BLaER1 (cell line): ENCODE measurements around the gene UTP11.
"Not testable (repeated sequence)": the region's sequence is repeated elsewhere in the genome, so short reads cannot be mapped to it uniquely, and the experiment has no call there.

ENCODE experiments used
- H3K27ac ChIP-seq: shearing (Covaris generic); formaldehyde crosslinking; 2 replicates; pipeline ENCODE4 v1.8.1; 2022
- H3K27me3 ChIP-seq: shearing (Covaris generic); formaldehyde crosslinking; 2 replicates; pipeline ENCODE4 v1.8.1; 2022
- H3K36me3 ChIP-seq: shearing (Covaris generic); formaldehyde crosslinking; 2 replicates; pipeline ENCODE4 v1.8.1; 2022
- H3K4me1 ChIP-seq: shearing (Covaris generic); formaldehyde crosslinking; 2 replicates; pipeline ENCODE4 v1.8.1; 2022
- H3K4me2 ChIP-seq: shearing (Covaris generic); formaldehyde crosslinking; 2 replicates; pipeline ENCODE4 v1.8.1; 2022
- H3K4me3 ChIP-seq: shearing (Covaris generic); formaldehyde crosslinking; 2 replicates; pipeline ENCODE4 v1.8.1; 2022
- H3K9ac ChIP-seq: shearing (Covaris generic); formaldehyde crosslinking; 2 replicates; pipeline ENCODE4 v1.8.1; 2022
- H3K9me3 ChIP-seq: shearing (Covaris generic); formaldehyde crosslinking; 2 replicates; pipeline ENCODE4 v1.8.1; 2022
- H4K20me1 ChIP-seq: shearing (Covaris generic); formaldehyde crosslinking; 2 replicates; pipeline ENCODE4 v1.8.1; 2022
- Cebpa-rat ChIP-seq: shearing (Covaris generic); IDR thresholded peaks from 2 replicates; pipeline ENCODE4 v1.8.1; 2022

The UTP11 gene

DNA sequence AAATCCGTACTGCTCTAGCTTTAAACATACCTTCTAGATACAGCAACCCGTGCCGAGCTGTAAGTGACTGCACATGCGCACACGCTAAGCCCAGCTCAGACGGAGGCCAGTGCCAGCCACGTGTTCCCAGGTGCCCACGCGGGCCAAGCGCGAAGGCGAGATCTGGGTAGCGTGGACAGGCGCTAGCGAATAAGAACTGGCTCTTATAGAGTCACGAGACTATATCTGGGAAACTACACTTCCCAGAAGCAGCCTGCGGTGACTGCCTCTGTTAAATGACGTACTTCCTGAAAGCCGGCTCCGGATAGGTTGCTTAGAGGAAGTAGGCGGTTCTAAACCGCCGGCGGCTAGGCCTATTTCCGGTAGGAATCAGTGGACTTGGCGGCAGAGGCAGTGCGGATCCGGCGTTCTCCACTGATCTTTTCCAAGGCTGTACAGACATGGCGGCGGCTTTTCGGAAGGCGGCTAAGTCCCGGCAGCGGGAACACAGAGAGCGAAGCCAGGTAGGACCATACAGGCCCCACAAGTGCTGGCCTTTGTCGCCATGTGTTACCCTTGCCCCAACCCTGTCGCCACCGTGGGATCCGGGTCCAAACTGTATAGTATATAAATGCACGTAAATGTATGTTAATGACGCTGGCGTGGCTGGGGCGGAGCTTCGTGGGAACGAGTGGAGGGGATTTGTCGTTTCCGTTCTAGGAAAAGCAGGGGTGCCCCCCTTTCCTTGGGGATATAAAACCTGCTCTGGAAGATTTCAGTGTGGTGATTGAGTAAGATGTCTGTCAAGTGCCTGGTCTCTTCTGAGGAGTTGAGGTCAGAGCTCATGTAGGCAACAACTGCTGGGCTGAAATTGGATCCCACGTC is at the start of gene UTP11:
TSS of gene UTP11 (plus strand) at position 372 of the 864 bp plus-strand sequence. CDS start at position 441, 69 bp downstream.
- Histone ChIP-seq H3K36me3 (peaks cover 37% of the 10 kb centered on the region), H3K4me1 (peaks cover 38% of the 10 kb centered on the region), H3K4me2 (peak within 1 kb of the TSS; percentile 89), H3K27me3 (no peaks in the 10 kb centered on the region), H3K27ac (peak within 1 kb of the TSS; percentile 94), H4K20me1 (peaks cover 41% of the 10 kb centered on the region), H3K4me3 (peak within 1 kb of the TSS; percentile 94), H3K9me3 (no peaks in the 10 kb centered on the region), H3K9ac (peak within 1 kb of the TSS; percentile 97)
- no peak for TF ChIP-seq Cebpa-rat

GRCh38 chr1:37964106-37964505 is 48.4 kb upstream of the UTP11 start:
- not testable (repeated sequence) for H3K4me2 ChIP-seq, H3K9ac ChIP-seq, H3K4me1 ChIP-seq, H3K4me3 ChIP-seq, H3K9me3 ChIP-seq, H3K27ac ChIP-seq, H3K27me3 ChIP-seq
- Histone ChIP-seq H4K20me1 (peaks cover 13% of the 10 kb centered on the region; the same call in 1 of the 2 replicates), H3K36me3 (peaks cover 100% of the 10 kb centered on the region)

GRCh38 chr1:37965301-37965700 is 47.2 kb upstream of the UTP11 start:
- no peak for TF ChIP-seq Cebpa-rat
- H3K27ac ChIP-seq: no peak overlapping the region
- H3K4me3 ChIP-seq: no peak overlapping the region
- H3K9ac ChIP-seq: no peak overlapping the region
- H3K27me3 ChIP-seq: no peaks in the 10 kb centered on the region
- H3K4me1 ChIP-seq: no peaks in the 10 kb centered on the region
- no peaks in the 10 kb centered on the region for H3K9me3 ChIP-seq
- no peak overlapping the region for H3K4me2 ChIP-seq
- H4K20me1 ChIP-seq: peaks cover 24% of the 10 kb centered on the region
- H3K36me3 ChIP-seq: peaks cover 99% of the 10 kb centered on the region

- H3K4me3 ChIP-seq, H3K9ac ChIP-seq, H3K4me2 ChIP-seq, H3K9me3 ChIP-seq, H3K27ac ChIP-seq, H3K27me3 ChIP-seq, H3K4me1 ChIP-seq: not testable (repeated sequence)
- Histone ChIP-seq H3K36me3 (peaks cover 81% of the 10 kb centered on the region), H4K20me1 (peaks cover 51% of the 10 kb centered on the region)
Observed at GRCh38 chr1:37973684-37974083, 38.9 kb upstream of the UTP11 start.

DNA sequence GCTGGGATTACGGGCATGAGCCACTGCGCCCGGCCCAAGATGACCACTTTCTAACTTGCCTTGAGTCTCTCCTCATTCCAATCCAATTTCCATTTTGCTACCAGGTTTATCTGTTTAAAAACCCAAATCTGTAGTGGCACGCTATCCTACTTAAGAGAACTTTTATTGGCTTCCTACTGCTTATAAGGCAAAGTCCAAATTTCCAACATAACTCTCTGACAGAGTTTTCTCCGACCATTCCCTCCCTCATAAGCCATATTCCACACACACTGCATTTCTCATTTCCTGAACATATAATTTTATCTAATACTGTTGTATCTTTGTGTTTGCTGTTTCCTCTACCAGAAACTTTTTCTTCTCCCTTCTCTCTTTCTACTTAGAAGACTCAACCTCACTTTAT is 38.0 kb upstream of the UTP11 start:
- Histone ChIP-seq H3K36me3 (peaks cover 81% of the 10 kb centered on the region), H3K27ac (no peak overlapping the region), H3K4me1 (peaks cover 13% of the 10 kb centered on the region; the same call in 1 of the 2 replicates), H3K9me3 (peaks cover 4% of the 10 kb centered on the region), H3K27me3 (no peaks in the 10 kb centered on the region), H3K4me3 (no peak overlapping the region), H3K4me2 (no peak overlapping the region), H4K20me1 (peaks cover 49% of the 10 kb centered on the region), H3K9ac (no peak overlapping the region)
- no peak for TF ChIP-seq Cebpa-rat

- H3K9me3 ChIP-seq, H3K4me2 ChIP-seq, H3K27ac ChIP-seq, H3K9ac ChIP-seq, H3K4me3 ChIP-seq, H3K27me3 ChIP-seq: not testable (repeated sequence)
- Histone ChIP-seq H3K36me3 (peaks cover 81% of the 10 kb centered on the region), H4K20me1 (peaks cover 44% of the 10 kb centered on the region), H3K4me1 (peaks cover 13% of the 10 kb centered on the region; the same call in 1 of the 2 replicates)
Observed at GRCh38 chr1:37975083-37975482, 37.5 kb upstream of the UTP11 start.

DNA sequence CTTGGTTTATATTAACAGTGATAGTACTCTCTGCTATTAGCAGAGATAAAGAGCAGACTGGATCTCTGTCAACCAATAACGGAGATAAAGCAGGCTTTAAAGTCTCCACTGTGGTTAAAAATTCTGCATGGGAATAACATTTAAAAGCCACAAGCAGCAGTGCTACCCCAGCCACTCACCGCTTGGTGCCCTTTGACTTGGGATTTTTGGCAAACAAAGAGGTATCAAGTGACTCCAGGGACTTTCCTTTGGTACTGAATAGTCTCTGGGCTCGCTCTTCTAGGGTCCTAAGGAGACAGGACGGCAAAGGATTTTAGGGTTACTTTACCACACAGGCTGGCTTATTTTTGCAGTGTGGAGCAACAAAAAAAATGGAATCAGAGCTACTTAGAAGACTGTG is 34.0 kb upstream of the UTP11 start:
- Histone ChIP-seq H3K36me3 (peaks cover 100% of the 10 kb centered on the region), H3K27me3 (no peaks in the 10 kb centered on the region), H3K27ac (no peak overlapping the region), H3K9ac (no peak overlapping the region), H3K4me2 (peak overlapping the region; percentile 17; the same call in 1 of the 2 replicates), H3K4me1 (peaks cover 13% of the 10 kb centered on the region; the same call in 1 of the 2 replicates), H3K9me3 (no peaks in the 10 kb centered on the region), H3K4me3 (no peak overlapping the region), H4K20me1 (peaks cover 27% of the 10 kb centered on the region)
- TF ChIP-seq Cebpa-rat: no peak

GRCh38 chr1:37983546-37983945 is 29.0 kb upstream of the UTP11 start:
- Histone ChIP-seq H3K27me3 (no peaks in the 10 kb centered on the region), H3K4me1 (peaks cover 15% of the 10 kb centered on the region), H3K27ac (no peak overlapping the region), H4K20me1 (peaks cover 17% of the 10 kb centered on the region; the same call in 1 of the 2 replicates), H3K36me3 (peaks cover 95% of the 10 kb centered on the region), H3K4me2 (no peak overlapping the region), H3K9me3 (no peaks in the 10 kb centered on the region), H3K9ac (no peak overlapping the region), H3K4me3 (no peak overlapping the region)
- TF ChIP-seq Cebpa-rat: no peak

DNA sequence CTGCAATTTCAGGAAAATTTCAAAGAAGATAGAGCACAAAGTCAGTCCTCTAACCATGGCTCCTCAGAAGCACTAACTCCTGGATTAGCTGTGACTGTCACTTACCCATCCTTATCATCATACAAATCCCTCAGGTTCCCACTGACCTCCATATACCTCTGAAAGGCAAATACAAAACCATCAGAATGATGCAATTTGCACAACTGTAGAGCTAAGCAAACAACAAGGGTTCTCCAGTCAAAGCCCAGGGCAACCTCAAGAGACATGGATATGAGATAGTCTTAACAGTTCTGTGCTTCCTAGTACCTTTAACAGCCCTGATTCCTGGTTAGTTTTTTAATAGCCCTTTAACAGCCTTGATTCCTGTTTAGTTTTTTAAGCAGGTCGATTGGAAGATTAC is 24.9 kb upstream of the UTP11 start:
- peaks cover 54% of the 10 kb centered on the region for H3K36me3 ChIP-seq
- peaks cover 20% of the 10 kb centered on the region; the same call in 1 of the 2 replicates for H4K20me1 ChIP-seq
- no peaks in the 10 kb centered on the region for H3K27me3 ChIP-seq
- TF ChIP-seq Cebpa-rat: no peak
- H3K4me2 ChIP-seq: no peak overlapping the region
- H3K4me3 ChIP-seq: no peak overlapping the region
- H3K4me1 ChIP-seq: peaks cover 19% of the 10 kb centered on the region
- no peak overlapping the region for H3K27ac ChIP-seq
- H3K9me3 ChIP-seq: no peaks in the 10 kb centered on the region
- H3K9ac ChIP-seq: 0 out of 2 replicates have a peak overlapping the region, but pooled peaks have one; percentile 92

GRCh38 chr1:37989361-37989930 is 23.1 kb upstream of the UTP11 start:
- H3K4me3 ChIP-seq: peak overlapping the region; percentile 92
- peaks cover 20% of the 10 kb centered on the region; the same call in 1 of the 2 replicates for H4K20me1 ChIP-seq
- H3K27me3 ChIP-seq: no peaks in the 10 kb centered on the region
- peak overlapping the region; percentile 87 for H3K4me2 ChIP-seq
- H3K9me3 ChIP-seq: no peaks in the 10 kb centered on the region
- no peak for TF ChIP-seq Cebpa-rat
- H3K4me1 ChIP-seq: peaks cover 19% of the 10 kb centered on the region
- H3K27ac ChIP-seq: peak overlapping the region; percentile 88
- H3K36me3 ChIP-seq: peaks cover 36% of the 10 kb centered on the region
- peak overlapping the region; percentile 92 for H3K9ac ChIP-seq
